ENCODE data around the gene PALD1. TPM values are rescaled to one million over a fixed set of nuclear protein-coding genes. Genes with fewer than 3 reads are reported as not detected.

PALD1 gene
- under 1 TPM; 0.07 to 0.13 TPM for total RNA-seq
- total RNA-seq, result 0.30 to 0.58 reads per million in 2 donors

- ATAC-seq (peak; percentile 9), DNase-seq (peak in 2 of 3 donors; percentile 18 to 37)
- H3K27me3 Mint-ChIP-seq, result peaks cover 12% of the 10 kb centered on the region
- H3K36me3 Mint-ChIP-seq (ENCODE audit: low read depth), result peaks cover 3% of the 10 kb centered on the region
- H3K9me3 ChIP-seq (ENCODE audit: control insufficient read depth, low read length, poor library complexity, severe bottlenecking), result no peaks in the 10 kb centered on the region
- peak within 1 kb of the TSS; percentile 53 for H3K27ac Mint-ChIP-seq
- peak within 1 kb of the TSS; percentile 87 for H3K4me3 Mint-ChIP-seq
- H3K4me1 Mint-ChIP-seq, result peaks cover 35% of the 10 kb centered on the region
Observed at GRCh38 chr10:70478191-70479164, at the start of gene PALD1. Gene PALD1, plus strand, starts transcription at chr10:70478767. Its CDS starts 47,185 bp downstream, at chr10:70525952.

- Mint-ChIP-seq H3K4me3 (no peak overlapping the region), H3K4me1 (peaks cover 36% of the 10 kb centered on the region), H3K27ac (peak overlapping the region; percentile 88), H3K36me3 (ENCODE audit: low read depth) (peaks cover 3% of the 10 kb centered on the region), H3K27me3 (no peaks in the 10 kb centered on the region)
- ATAC-seq (no peak), DNase-seq (no peak)
- H3K9me3 ChIP-seq (ENCODE audit: control insufficient read depth, low read length, poor library complexity, severe bottlenecking), result no peaks in the 10 kb centered on the region
Observed at GRCh38 chr10:70430493-70431445, 47.8 kb upstream of the PALD1 start.

- DNase-seq, result no peak
- Mint-ChIP-seq H3K36me3 (ENCODE audit: low read depth) (peaks cover 3% of the 10 kb centered on the region), H3K4me3 (peak overlapping the region; percentile 93), H3K27ac (peak overlapping the region; percentile 88), H3K27me3 (no peaks in the 10 kb centered on the region), H3K4me1 (peaks cover 35% of the 10 kb centered on the region)
- no peaks in the 10 kb centered on the region for H3K9me3 ChIP-seq (ENCODE audit: control insufficient read depth, low read length, poor library complexity, severe bottlenecking)
- ATAC-seq, result no peak
Observed at GRCh38 chr10:70432101-70432500, 46.5 kb upstream of the PALD1 start.

- no peaks in the 10 kb centered on the region for H3K9me3 ChIP-seq (ENCODE audit: control insufficient read depth, low read length, poor library complexity, severe bottlenecking)
- H3K27me3 Mint-ChIP-seq, result no peaks in the 10 kb centered on the region
- peak overlapping the region; percentile 88 for H3K27ac Mint-ChIP-seq
- DNase-seq (no peak), ATAC-seq (peak; percentile 57)
- H3K4me1 Mint-ChIP-seq, result peaks cover 35% of the 10 kb centered on the region
- H3K4me3 Mint-ChIP-seq, result peak overlapping the region; percentile 93
- H3K36me3 Mint-ChIP-seq (ENCODE audit: low read depth), result peaks cover 3% of the 10 kb centered on the region
Observed at GRCh38 chr10:70432561-70433263, 45.9 kb upstream of the PALD1 start.

GRCh38 chr10:70433581-70434280, 44.8 kb upstream of the PALD1 start:
- peak overlapping the region; percentile 93 for H3K4me3 Mint-ChIP-seq
- H3K27me3 Mint-ChIP-seq, result peaks cover 5% of the 10 kb centered on the region
- H3K4me1 Mint-ChIP-seq, result peaks cover 33% of the 10 kb centered on the region
- no peaks in the 10 kb centered on the region for H3K36me3 Mint-ChIP-seq (ENCODE audit: low read depth)
- H3K27ac Mint-ChIP-seq, result peak overlapping the region; percentile 88
- no peak for ATAC-seq
- DNase-seq, result no peak
- H3K9me3 ChIP-seq (ENCODE audit: control insufficient read depth, low read length, poor library complexity, severe bottlenecking), result no peaks in the 10 kb centered on the region

GRCh38 chr10:70435241-70436085, 43.1 kb upstream of the PALD1 start:
- Mint-ChIP-seq H3K27me3 (peaks cover 21% of the 10 kb centered on the region), H3K36me3 (ENCODE audit: low read depth) (no peaks in the 10 kb centered on the region), H3K4me3 (no peak overlapping the region), H3K4me1 (peaks cover 30% of the 10 kb centered on the region), H3K27ac (no peak overlapping the region)
- DNase-seq (no peak), ATAC-seq (no peak)
- H3K9me3 ChIP-seq (ENCODE audit: control insufficient read depth, low read length, poor library complexity, severe bottlenecking), result no peaks in the 10 kb centered on the region

GRCh38 chr10:70437721-70438120, 40.8 kb upstream of the PALD1 start:
- peaks cover 39% of the 10 kb centered on the region for H3K27me3 Mint-ChIP-seq
- H3K9me3 ChIP-seq (ENCODE audit: control insufficient read depth, low read length, poor library complexity, severe bottlenecking), result no peaks in the 10 kb centered on the region
- H3K36me3 Mint-ChIP-seq (ENCODE audit: low read depth), result peaks cover 8% of the 10 kb centered on the region
- ATAC-seq, result no peak
- DNase-seq, result no peak
- peaks cover 30% of the 10 kb centered on the region for H3K4me1 Mint-ChIP-seq
- H3K4me3 Mint-ChIP-seq, result no peak overlapping the region
- no peak overlapping the region for H3K27ac Mint-ChIP-seq

GRCh38 chr10:70440296-70441160, 38.0 kb upstream of the PALD1 start:
- peaks cover 50% of the 10 kb centered on the region for H3K27me3 Mint-ChIP-seq
- peaks cover 13% of the 10 kb centered on the region for H3K4me1 Mint-ChIP-seq
- peak; percentile 61 for ATAC-seq
- DNase-seq, result no peak
- H3K9me3 ChIP-seq (ENCODE audit: control insufficient read depth, low read length, poor library complexity, severe bottlenecking), result no peaks in the 10 kb centered on the region
- H3K27ac Mint-ChIP-seq, result no peak overlapping the region
- H3K36me3 Mint-ChIP-seq (ENCODE audit: low read depth), result peaks cover 8% of the 10 kb centered on the region
- peak overlapping the region; percentile 91 for H3K4me3 Mint-ChIP-seq

- H3K4me1 Mint-ChIP-seq, result peaks cover 13% of the 10 kb centered on the region
Observed at GRCh38 chr10:70441161-70441894, 37.2 kb upstream of the PALD1 start, which contains the start of gene NODAL. Gene NODAL, minus strand, starts transcription at chr10:70441681. Its CDS starts 14 bp downstream, at chr10:70441667.

GRCh38 chr10:70441895-70442309, 36.7 kb upstream of the PALD1 start:
- peaks cover 50% of the 10 kb centered on the region for H3K27me3 Mint-ChIP-seq
- DNase-seq, result no peak
- no peak for ATAC-seq
- no peak overlapping the region for H3K27ac Mint-ChIP-seq
- no peaks in the 10 kb centered on the region for H3K9me3 ChIP-seq (ENCODE audit: control insufficient read depth, low read length, poor library complexity, severe bottlenecking)
- H3K36me3 Mint-ChIP-seq (ENCODE audit: low read depth), result peaks cover 8% of the 10 kb centered on the region
- peak overlapping the region; percentile 91 for H3K4me3 Mint-ChIP-seq
- peaks cover 13% of the 10 kb centered on the region for H3K4me1 Mint-ChIP-seq

More at GRCh38 chr10:70441161-70441894, 37.2 kb upstream of the PALD1 start, which contains the start of gene NODAL:
- Mint-ChIP-seq H3K27ac (no peak within 1 kb of the TSS), H3K27me3 (peaks cover 50% of the 10 kb centered on the region), H3K36me3 (ENCODE audit: low read depth) (peaks cover 8% of the 10 kb centered on the region), H3K4me3 (peak within 1 kb of the TSS; percentile 91)
- ATAC-seq, result peak; percentile 68
- DNase-seq, result no peak
- no peaks in the 10 kb centered on the region for H3K9me3 ChIP-seq (ENCODE audit: control insufficient read depth, low read length, poor library complexity, severe bottlenecking)

Data from T-helper 17 cell (primary cell).